Ishikawa (cell line): Measurements from ENCODE around the gene CACYBP.

Source experiments
- EP300 ChIP-seq: IDR thresholded peaks from 2 replicates; pipeline ENCODE4 v1.6.1; 2012; ENCODE audit warnings: borderline replicate concordance
- TAF1 ChIP-seq: IDR thresholded peaks from 2 replicates; pipeline ENCODE4 v1.6.1; 2012; ENCODE audit warnings: low read depth, mild to moderate bottlenecking
- YY1 ChIP-seq: IDR thresholded peaks from 2 replicates; pipeline ENCODE4 v1.6.1; 2012; ENCODE audit warnings: low read depth
- TF ChIP-seq, protein P1 (sequence below): IDR thresholded peaks from 2 replicates; pipeline ENCODE4 v1.6.1; 2012
- TF ChIP-seq, protein P2 (sequence below): IDR thresholded peaks from 2 replicates; pipeline ENCODE4 v1.6.1; 2012
- TF ChIP-seq, protein P3 (sequence below): IDR thresholded peaks from 2 replicates; pipeline ENCODE4 v1.6.1; 2012; ENCODE audit warnings: low read depth, mild to moderate bottlenecking

DNA sequence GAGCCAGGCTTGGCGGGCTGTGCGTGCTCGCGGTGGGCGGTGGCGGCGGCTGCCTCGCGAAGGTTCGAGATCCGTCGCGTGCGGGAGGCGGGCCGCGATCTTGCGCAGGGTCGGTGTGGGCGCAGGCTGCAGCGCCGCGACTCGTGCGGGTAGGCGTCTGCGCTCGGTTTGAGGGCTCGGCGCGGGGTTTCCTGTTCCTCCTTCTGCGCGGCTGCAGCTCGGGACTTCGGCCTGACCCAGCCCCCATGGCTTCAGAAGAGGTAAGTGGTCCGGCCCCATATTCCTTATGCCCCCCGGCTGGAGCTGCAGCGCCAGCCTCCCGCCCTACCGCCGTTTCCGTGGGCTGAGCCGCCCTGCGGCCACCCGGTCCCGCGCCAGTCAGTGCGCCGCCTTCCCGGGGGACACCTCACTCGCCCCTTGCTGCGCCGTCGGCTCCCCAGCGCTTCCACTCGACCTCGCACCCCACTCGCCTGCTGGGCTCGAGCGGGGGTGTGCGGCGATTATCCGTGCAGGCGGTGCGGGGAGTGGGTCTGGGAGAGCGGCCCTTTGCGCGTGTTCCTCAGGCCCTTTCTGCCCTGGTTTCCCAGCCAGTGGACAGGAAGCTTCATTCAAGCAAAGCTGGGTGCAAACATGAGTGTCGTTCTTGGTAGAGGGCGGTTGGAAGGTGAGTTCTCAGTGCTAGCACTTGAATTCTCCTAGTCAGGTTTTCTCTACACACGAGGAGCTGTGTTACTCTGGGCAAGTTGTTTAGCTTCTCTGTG lies at the start of gene CACYBP:
- TF ChIP-seq, protein P1, sequence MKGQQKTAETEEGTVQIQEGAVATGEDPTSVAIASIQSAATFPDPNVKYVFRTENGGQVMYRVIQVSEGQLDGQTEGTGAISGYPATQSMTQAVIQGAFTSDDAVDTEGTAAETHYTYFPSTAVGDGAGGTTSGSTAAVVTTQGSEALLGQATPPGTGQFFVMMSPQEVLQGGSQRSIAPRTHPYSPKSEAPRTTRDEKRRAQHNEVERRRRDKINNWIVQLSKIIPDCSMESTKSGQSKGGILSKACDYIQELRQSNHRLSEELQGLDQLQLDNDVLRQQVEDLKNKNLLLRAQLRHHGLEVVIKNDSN = no peak
- TF ChIP-seq YY1 (no peak), EP300 (no peak), TAF1 (peak; percentile 50; the same call in 1 of the 2 replicates)
- TF ChIP-seq, protein P2, sequence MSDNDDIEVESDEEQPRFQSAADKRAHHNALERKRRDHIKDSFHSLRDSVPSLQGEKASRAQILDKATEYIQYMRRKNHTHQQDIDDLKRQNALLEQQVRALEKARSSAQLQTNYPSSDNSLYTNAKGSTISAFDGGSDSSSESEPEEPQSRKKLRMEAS = peak; percentile 96
- TF ChIP-seq, protein P3, sequence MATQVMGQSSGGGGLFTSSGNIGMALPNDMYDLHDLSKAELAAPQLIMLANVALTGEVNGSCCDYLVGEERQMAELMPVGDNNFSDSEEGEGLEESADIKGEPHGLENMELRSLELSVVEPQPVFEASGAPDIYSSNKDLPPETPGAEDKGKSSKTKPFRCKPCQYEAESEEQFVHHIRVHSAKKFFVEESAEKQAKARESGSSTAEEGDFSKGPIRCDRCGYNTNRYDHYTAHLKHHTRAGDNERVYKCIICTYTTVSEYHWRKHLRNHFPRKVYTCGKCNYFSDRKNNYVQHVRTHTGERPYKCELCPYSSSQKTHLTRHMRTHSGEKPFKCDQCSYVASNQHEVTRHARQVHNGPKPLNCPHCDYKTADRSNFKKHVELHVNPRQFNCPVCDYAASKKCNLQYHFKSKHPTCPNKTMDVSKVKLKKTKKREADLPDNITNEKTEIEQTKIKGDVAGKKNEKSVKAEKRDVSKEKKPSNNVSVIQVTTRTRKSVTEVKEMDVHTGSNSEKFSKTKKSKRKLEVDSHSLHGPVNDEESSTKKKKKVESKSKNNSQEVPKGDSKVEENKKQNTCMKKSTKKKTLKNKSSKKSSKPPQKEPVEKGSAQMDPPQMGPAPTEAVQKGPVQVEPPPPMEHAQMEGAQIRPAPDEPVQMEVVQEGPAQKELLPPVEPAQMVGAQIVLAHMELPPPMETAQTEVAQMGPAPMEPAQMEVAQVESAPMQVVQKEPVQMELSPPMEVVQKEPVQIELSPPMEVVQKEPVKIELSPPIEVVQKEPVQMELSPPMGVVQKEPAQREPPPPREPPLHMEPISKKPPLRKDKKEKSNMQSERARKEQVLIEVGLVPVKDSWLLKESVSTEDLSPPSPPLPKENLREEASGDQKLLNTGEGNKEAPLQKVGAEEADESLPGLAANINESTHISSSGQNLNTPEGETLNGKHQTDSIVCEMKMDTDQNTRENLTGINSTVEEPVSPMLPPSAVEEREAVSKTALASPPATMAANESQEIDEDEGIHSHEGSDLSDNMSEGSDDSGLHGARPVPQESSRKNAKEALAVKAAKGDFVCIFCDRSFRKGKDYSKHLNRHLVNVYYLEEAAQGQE = no peak
